Muscle layer of duodenum (tissue), 2 donors: ENCODE results near the gene OR2K2.
A peak's percentile ranks its signal among the peaks of the same experiment; 100 is the strongest.

Experiments used
- H3K27ac ChIP-seq: one replicate; pipeline ENCODE4 v1.7.0; 2013; ENCODE audit warnings: mild to moderate bottlenecking, low read length
- H3K27me3 ChIP-seq: one replicate; pipeline ENCODE4 v1.7.0; 2013; ENCODE audit warnings: low read depth, mild to moderate bottlenecking, control low read depth, low read length
- H3K36me3 ChIP-seq, 2 donors: one replicate each; pipeline ENCODE4 v1.7.0; 2013; ENCODE audit warnings: low read length in 2 of 2, control low read depth in 1 of 2, mild to moderate bottlenecking in 1 of 2; ENCODE audit not compliant: insufficient read depth in 2 of 2, control insufficient read depth in 1 of 2
- H3K4me1 ChIP-seq, 2 donors: one replicate each; pipeline ENCODE4 v1.7.0; 2013; ENCODE audit warnings: low read length in 2 of 2, mild to moderate bottlenecking in 2 of 2, control low read depth in 1 of 2, moderate library complexity in 1 of 2; ENCODE audit not compliant: insufficient read depth in 2 of 2, control insufficient read depth in 1 of 2
- H3K4me3 ChIP-seq, 2 donors: one replicate each; pipeline ENCODE4 v1.7.0; 2013; ENCODE audit warnings: low read length in 2 of 2, low read depth in 1 of 2, mild to moderate bottlenecking in 1 of 2
- H3K9me3 ChIP-seq, 2 donors: one replicate each; pipeline ENCODE4 v1.7.0; 2013; ENCODE audit warnings: low read length in 2 of 2, control low read depth in 1 of 2, mild to moderate bottlenecking in 1 of 2; ENCODE audit not compliant: control insufficient read depth in 1 of 2
- donor health status: healthy.

Gene OR2K2, protein sequence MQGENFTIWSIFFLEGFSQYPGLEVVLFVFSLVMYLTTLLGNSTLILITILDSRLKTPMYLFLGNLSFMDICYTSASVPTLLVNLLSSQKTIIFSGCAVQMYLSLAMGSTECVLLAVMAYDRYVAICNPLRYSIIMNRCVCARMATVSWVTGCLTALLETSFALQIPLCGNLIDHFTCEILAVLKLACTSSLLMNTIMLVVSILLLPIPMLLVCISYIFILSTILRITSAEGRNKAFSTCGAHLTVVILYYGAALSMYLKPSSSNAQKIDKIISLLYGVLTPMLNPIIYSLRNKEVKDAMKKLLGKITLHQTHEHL

DNA sequence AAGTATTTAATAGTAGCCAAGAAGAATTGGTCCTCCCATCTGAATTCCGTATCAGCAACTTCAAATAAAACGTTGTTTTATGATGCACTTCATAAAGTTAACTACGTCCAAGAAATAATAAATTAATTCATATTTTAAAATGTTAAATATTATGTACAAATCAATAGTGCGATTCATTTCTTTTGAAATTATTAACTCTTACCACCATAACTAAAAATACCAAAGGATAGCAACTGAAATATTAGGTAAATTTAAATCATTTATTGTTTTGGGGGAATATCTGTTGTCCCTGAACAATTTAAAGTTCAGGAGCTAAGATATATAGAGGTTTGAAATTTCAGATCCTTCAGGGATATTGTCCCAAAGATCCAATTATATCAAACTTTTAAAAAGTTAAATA lies at the start of gene OR2K2:
OR2K2 (minus strand) TSS at position 101 of the 400 bp plus-strand sequence. CDS start 1,791 bp downstream, outside the sequence.
- Histone ChIP-seq H3K27me3 (no peaks in the 10 kb centered on the region), H3K36me3 (no peaks in the 10 kb centered on the region), H3K9me3 (no peaks in the 10 kb centered on the region), H3K4me3 (no peak within 1 kb of the TSS), H3K4me1 (no peaks in the 10 kb centered on the region), H3K27ac (no peak within 1 kb of the TSS)

DNA sequence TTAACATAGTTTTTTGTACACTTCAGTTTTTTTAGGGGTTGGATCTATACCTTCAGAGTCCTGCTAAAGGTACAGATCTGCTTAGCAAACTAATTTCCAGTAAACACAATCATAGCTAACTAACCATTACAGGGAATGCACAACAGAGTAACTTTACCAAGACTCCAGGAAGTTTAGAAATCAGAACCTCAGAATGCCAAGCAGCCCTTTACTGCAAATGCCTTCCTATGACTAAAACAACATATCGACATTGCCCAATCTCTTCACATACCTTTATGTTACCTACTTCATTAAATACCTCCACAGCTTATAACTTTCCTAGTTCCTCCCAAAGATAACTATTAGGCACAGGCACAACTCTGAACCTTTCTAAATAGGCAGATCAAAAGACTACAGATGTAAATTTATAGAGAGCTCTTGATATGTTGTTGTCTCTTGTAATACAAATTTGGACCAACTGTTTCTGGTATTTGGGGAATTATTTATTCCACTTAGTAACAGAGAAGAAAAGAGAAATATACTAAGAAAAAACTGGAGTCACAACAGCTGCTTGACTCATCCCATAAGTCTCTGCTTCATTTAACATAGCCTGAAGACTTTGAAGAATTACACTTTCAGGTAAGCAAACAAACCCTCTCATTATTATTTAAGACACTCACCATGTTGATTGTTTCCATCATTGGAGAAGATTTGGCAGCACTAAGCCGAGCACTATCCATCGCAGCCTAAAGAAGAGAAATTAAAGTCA lies 46.0 kb upstream of the OR2K2 start:
- Histone ChIP-seq H3K27me3 (no peaks in the 10 kb centered on the region), H3K9me3 (no peaks in the 10 kb centered on the region), H3K4me1 (no peaks in the 10 kb centered on the region), H3K4me3 (no peak overlapping the region), H3K27ac (no peak overlapping the region), H3K36me3 (peaks cover 72 to 76% of the 10 kb centered on the region in 2 donors)

- H3K27ac ChIP-seq, result no peak overlapping the region
- peaks cover 74 to 81% of the 10 kb centered on the region in 2 donors for H3K36me3 ChIP-seq
- no peak overlapping the region for H3K4me3 ChIP-seq
- no peaks in the 10 kb centered on the region for H3K4me1 ChIP-seq
- no peaks in the 10 kb centered on the region for H3K27me3 ChIP-seq
- no peaks in the 10 kb centered on the region for H3K9me3 ChIP-seq
These were observed 45.0 kb upstream of the OR2K2 start for GRCh38 chr9:111375062-111375461.

DNA sequence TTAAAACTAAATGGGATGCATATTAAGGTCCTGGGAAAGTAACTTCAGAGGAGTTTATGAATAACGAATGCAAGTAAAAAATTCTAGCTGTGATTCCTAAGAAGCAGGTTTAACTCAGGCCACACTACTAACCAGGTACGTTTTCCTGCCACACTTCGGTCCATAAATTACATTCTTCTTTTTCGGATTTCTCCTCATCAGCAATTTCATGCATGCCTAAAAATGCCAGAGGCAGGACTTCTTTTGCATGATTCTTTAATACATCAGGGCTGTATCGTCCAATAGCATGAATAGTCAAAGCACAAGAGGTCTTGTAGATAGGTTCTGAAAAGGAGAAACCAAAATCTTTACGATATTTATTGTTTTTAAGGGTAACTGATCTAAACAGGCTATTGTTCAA lies 42.3 kb upstream of the OR2K2 start:
- Histone ChIP-seq H3K36me3 (peaks cover 85% of the 10 kb centered on the region in 2 donors), H3K4me3 (no peak overlapping the region), H3K27ac (no peak overlapping the region), H3K27me3 (no peaks in the 10 kb centered on the region), H3K4me1 (no peaks in the 10 kb centered on the region), H3K9me3 (no peaks in the 10 kb centered on the region)

DNA sequence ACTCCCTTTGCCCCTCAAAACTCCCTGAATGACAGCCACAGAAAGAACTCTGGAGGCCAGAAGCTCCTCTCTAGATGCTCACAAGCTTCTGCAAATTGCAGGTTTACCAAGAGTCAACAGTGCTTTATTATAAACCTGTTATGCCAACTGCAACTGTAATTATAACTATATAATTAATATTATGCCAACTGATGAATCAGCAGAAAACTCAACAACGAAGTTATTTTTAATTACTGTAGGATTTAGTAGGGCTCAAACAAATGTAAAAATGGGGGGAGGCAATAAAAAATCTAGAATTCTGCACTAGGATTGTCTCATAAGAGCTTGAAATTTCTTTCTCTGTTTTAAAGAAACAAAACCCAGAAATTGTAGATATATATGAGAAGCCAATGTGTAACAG lies 37.0 kb upstream of the OR2K2 start:
- H3K4me1 ChIP-seq, result no peaks in the 10 kb centered on the region
- no peak overlapping the region for H3K27ac ChIP-seq
- H3K4me3 ChIP-seq, result no peak overlapping the region
- H3K36me3 ChIP-seq, result peaks cover 69 to 83% of the 10 kb centered on the region in 2 donors
- no peaks in the 10 kb centered on the region for H3K9me3 ChIP-seq
- H3K27me3 ChIP-seq, result no peaks in the 10 kb centered on the region

- Histone ChIP-seq H3K9me3 (no peaks in the 10 kb centered on the region), H3K4me1 (no peaks in the 10 kb centered on the region), H3K27me3 (no peaks in the 10 kb centered on the region), H3K27ac (no peak overlapping the region), H3K36me3 (peaks cover 37 to 48% of the 10 kb centered on the region in 2 donors), H3K4me3 (no peak overlapping the region)
These were observed 32.5 kb upstream of the OR2K2 start for GRCh38 chr9:111362526-111362925.

GRCh38 chr9:111360881-111361280 lies 30.9 kb upstream of the OR2K2 start:
- Histone ChIP-seq H3K4me3 (no peak overlapping the region), H3K36me3 (peaks cover 27 to 34% of the 10 kb centered on the region in 2 donors), H3K27me3 (no peaks in the 10 kb centered on the region), H3K27ac (no peak overlapping the region), H3K4me1 (peaks cover 0 to 7% of the 10 kb centered on the region in 2 donors), H3K9me3 (no peaks in the 10 kb centered on the region)

DNA sequence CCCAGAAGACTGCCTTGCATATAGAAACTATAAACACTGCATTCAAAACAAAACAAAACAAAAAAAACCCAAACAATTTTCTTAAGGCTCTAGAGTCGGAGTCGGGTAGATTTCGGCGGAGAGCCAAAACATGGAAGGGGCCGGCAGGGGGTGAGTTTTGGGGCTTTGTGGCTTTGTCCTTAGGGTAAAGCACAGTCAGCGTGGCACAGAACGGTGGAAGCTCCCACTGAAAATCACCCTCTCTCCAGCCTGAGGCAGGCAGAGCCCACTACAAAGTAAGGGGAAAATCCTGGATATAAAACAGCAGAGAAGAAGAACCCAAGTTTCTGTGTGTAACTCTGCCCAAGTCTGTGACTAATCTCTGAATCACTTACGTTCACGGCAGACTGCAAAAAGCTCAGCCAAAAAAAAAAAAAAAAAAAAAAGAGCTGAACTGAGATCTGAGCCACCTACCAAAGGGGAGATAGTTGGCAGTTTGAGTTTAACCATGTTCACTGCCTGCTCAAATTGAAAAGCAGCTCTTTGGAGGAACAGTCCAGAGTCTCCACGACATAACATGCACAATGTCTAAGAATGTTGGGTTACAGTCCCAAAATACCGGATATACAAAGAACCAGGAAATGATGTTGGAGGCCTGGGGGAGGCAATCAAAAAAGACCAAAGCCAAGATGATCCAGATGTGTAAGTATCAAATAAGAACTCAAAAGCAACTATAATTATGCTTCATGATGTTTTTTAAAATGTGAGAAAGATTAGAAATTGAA lies 26.6 kb upstream of the OR2K2 start:
- H3K36me3 ChIP-seq, result peaks cover 6 to 8% of the 10 kb centered on the region in 2 donors
- H3K9me3 ChIP-seq, result no peaks in the 10 kb centered on the region
- peaks cover 0 to 7% of the 10 kb centered on the region in 2 donors for H3K4me1 ChIP-seq
- H3K27ac ChIP-seq, result no peak overlapping the region
- no peaks in the 10 kb centered on the region for H3K27me3 ChIP-seq
- H3K4me3 ChIP-seq, result no peak overlapping the region

DNA sequence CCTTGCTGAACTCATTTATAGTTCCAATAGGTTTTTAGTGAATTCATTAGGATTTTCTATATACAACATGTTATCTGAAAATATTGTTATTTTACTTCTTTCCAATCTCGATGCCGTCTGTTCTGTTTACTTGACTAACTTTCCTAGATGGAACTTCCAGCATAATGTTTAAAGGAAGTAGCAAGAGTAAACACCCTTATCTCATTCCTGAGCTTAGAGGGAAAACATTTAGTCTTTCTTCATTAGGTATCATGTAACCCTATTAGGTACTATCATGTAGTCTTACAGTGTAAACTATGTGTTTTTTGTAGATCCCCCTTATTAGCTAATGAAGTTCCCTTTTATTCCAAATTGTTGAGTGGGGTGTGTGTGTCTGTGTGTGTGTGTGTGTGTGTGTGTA lies 22.5 kb upstream of the OR2K2 start:
- Histone ChIP-seq H3K4me3 (no peak overlapping the region), H3K27ac (no peak overlapping the region), H3K4me1 (peaks cover 0 to 7% of the 10 kb centered on the region in 2 donors), H3K27me3 (no peaks in the 10 kb centered on the region), H3K9me3 (no peaks in the 10 kb centered on the region), H3K36me3 (no peaks in the 10 kb centered on the region)

DNA sequence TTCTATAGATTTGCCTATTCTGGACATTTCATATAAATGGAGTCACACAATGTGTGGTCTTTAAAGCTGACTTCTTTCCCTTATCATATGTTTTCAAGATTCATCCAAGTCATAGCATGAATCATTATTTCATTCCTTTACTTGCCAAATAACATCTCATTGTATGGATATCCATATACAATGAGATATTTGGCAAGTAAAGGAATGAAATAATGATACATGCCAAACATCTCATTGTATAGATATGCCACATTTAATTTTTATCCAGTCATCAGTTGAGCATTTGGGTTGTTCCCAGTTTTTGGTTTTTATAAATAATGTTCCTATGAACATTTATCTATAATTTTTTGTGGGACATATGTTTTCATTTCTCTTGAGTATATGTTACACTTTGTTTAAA lies 20.5 kb upstream of the OR2K2 start:
- H3K4me3 ChIP-seq, result no peak overlapping the region

GRCh38 chr9:111349766-111350165 lies 19.7 kb upstream of the OR2K2 start:
- Histone ChIP-seq H3K9me3 (no peaks in the 10 kb centered on the region), H3K27ac (peak overlapping the region; percentile 56), H3K36me3 (no peaks in the 10 kb centered on the region), H3K27me3 (no peaks in the 10 kb centered on the region), H3K4me1 (no peaks in the 10 kb centered on the region), H3K4me3 (no peak overlapping the region)

More for the DNA sequence above, 20.5 kb upstream of the OR2K2 start:
- Histone ChIP-seq H3K9me3 (no peaks in the 10 kb centered on the region), H3K4me1 (no peaks in the 10 kb centered on the region), H3K27me3 (no peaks in the 10 kb centered on the region), H3K27ac (no peak overlapping the region), H3K36me3 (no peaks in the 10 kb centered on the region)
